ENCODE results near the gene KAZN.

- TF ChIP-seq CTCF (IDR thresholded peaks at IDR 0.05) (no peak), POLR2A (IDR thresholded peaks at IDR 0.05) (no peak)
Measured at GRCh38 chr1:14866911-14867612, 268.6 kb downstream of the KAZN start.

Data from body of pancreas (tissue), 4 donors.